ENCODE measurements around the gene PSEN1. TPM values are rescaled to one million over a fixed set of nuclear protein-coding genes. Genes with fewer than 3 reads are reported as not detected.

Gene PSEN1
- polyA plus RNA-seq, 1 of the 3 experiments (the other 2 are of a cell fraction), result 9.0 TPM

DNA sequence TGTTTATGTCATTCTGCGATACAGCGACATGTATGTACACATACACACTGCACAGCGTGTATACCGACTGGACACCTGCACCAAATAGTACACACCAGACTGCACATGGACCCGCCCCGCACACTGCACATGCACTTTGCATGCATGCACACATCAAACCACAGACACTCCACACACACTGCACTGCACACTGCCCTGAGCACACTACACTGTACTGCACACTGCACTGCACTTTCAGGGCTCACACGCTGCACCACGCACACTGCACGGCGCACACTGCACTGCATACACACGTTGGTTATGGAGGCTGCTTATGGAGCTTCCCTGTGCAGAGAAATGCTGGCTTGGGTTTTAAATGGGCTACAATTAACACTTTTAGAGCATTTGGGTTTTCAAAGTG, 102.6 kb downstream of the PSEN1 start:
- ChIA-PET POLR2A (no interaction called here), CTCF (interaction anchor here (1.5 to 2.1 kb wide), 2 partner anchors 20 to 233 kb away, joined by 3 to 6 read pairs; no protein-coding TSS in a partner anchor)
- WGBS (ENCODE audit: low lambda C conversion rate), result 93% methylated on average over 11 of the region's 11 CpGs
- H3K79me2 ChIP-seq (ENCODE audit: insufficient read depth), result no peaks in the 10 kb centered on the region
- peak; percentile 25 for DNase-seq
- H3K4me3 ChIP-seq (ENCODE audit: low read depth in 2 of 2, low read length in 1 of 2), result no peak overlapping the region
- no peaks in the 10 kb centered on the region for H3K36me3 ChIP-seq (replicated peaks in 1 of 2; ENCODE audit: control insufficient read depth in 1 of 2, insufficient read depth in 2 of 2, low read length in 1 of 2)
- no peaks in the 10 kb centered on the region for H3K9me2 ChIP-seq
- peaks cover 8 to 16% of the 10 kb centered on the region in 2 experiments; a peak in 3 of 4 replicates for H3K4me1 ChIP-seq (ENCODE audit: control insufficient read depth in 1 of 2, insufficient read depth in 2 of 2, low read depth in 1 of 2, low read length in 1 of 2)
- peaks cover 7% of the 10 kb centered on the region for H3F3A ChIP-seq (replicated peaks; ENCODE audit: insufficient read depth)
- no peak overlapping the region for H2AFZ ChIP-seq (ENCODE audit: low read depth)
- TF ChIP-seq, protein P1, sequence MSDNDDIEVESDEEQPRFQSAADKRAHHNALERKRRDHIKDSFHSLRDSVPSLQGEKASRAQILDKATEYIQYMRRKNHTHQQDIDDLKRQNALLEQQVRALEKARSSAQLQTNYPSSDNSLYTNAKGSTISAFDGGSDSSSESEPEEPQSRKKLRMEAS (IDR thresholded peaks at IDR 0.05; ENCODE audit: low read depth), result no peak
- no peak for TF ChIP-seq FOSL2 (IDR thresholded peaks at IDR 0.05; ENCODE audit: borderline replicate concordance, low read depth)
- no peak for TF ChIP-seq MXI1 (IDR thresholded peaks at IDR 0.05; ENCODE audit: low read depth, low read length)
- no peak for TF ChIP-seq POLR2AphosphoS5 (IDR thresholded peaks at IDR 0.05; ENCODE audit: low read depth, low read length)
- TF ChIP-seq RXRA (IDR thresholded peaks at IDR 0.05; ENCODE audit: borderline replicate concordance, low read depth), result no peak
- no peak for TF ChIP-seq FOXJ3 (CRISPR knock-in tag; IDR thresholded peaks at IDR 0.05)
- TF ChIP-seq, protein P2, sequence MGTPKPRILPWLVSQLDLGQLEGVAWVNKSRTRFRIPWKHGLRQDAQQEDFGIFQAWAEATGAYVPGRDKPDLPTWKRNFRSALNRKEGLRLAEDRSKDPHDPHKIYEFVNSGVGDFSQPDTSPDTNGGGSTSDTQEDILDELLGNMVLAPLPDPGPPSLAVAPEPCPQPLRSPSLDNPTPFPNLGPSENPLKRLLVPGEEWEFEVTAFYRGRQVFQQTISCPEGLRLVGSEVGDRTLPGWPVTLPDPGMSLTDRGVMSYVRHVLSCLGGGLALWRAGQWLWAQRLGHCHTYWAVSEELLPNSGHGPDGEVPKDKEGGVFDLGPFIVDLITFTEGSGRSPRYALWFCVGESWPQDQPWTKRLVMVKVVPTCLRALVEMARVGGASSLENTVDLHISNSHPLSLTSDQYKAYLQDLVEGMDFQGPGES (IDR thresholded peaks at IDR 0.05; ENCODE audit: low read depth, low read length), result no peak
- TF ChIP-seq TEAD4 (IDR thresholded peaks at IDR 0.05; ENCODE audit: borderline replicate concordance, insufficient read depth), result no peak
- no peak for TF ChIP-seq SMC3 (IDR thresholded peaks at IDR 0.05; ENCODE audit: low read depth, low read length)
- peaks cover 39% of the 10 kb centered on the region for H3K27me3 ChIP-seq (ENCODE audit: insufficient read depth)
- no peaks in the 10 kb centered on the region for H4K20me1 ChIP-seq (ENCODE audit: insufficient read depth)
- H3K27ac ChIP-seq (ENCODE audit: low read depth in 2 of 2, low read length in 1 of 2), result no peak overlapping the region
- peak overlapping the region; percentile 46; the same call in 1 of the 2 replicates for H3K4me2 ChIP-seq
- no peak overlapping the region for H3K9ac ChIP-seq
- H3K9me3 ChIP-seq, result no peaks in the 10 kb centered on the region

DNA sequence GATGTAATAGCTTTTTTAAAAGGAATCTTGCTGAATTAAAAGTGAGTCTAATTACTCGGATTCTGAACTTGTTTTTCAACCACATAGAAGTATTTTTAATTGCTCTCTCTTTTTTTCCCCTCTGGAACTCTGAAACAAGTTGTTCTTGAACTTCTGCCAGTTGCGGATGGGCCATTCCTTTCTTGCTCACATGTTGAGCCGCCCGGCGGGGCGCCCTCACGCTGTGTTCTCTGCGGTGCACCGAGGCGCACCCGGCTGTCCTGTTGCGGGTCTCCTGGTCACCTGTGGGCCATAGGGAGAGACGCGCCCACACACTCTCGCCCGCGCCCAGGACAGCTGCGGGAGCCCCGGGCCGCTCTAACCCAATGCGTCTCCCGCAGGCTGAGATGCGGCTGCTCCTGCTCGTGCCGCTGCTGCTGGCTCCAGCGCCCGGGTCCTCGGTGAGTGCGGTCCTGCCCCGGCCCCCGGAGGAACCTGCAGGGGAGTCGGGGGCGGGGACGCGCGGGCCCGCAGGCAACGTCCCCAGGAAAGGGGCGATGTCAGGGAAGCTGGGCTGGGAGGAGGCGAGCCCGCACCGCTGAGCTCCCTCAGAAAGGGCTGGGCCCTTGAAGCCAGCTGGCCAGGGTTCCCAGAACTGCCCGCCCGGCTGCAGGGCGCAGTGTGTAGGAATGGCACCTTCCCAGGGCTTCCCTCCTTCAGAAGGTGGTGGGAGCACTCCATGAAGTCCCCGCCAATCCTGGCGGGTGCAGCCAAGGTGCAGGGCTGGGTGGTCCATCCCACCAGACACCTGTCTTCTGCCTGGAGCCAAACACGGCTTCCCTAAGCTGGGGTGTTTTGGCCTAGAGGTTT, 103.3 kb downstream of the PSEN1 start:
- Histone ChIP-seq H3K4me3 (ENCODE audit: low read depth in 2 of 2, low read length in 1 of 2) (peak overlapping the region in 1 of 2 experiments; percentile 6; a peak in 1 of 4 replicates), H3K27ac (ENCODE audit: low read depth in 2 of 2, low read length in 1 of 2) (no peak overlapping the region), H3K79me2 (ENCODE audit: insufficient read depth) (no peaks in the 10 kb centered on the region), H3F3A (replicated peaks; ENCODE audit: insufficient read depth) (peaks cover 7% of the 10 kb centered on the region), H3K9me3 (no peaks in the 10 kb centered on the region), H4K20me1 (ENCODE audit: insufficient read depth) (no peaks in the 10 kb centered on the region), H3K4me2 (peak overlapping the region; percentile 60; the same call in 1 of the 2 replicates), H3K36me3 (replicated peaks in 1 of 2; ENCODE audit: control insufficient read depth in 1 of 2, insufficient read depth in 2 of 2, low read length in 1 of 2) (no peaks in the 10 kb centered on the region), H3K4me1 (ENCODE audit: control insufficient read depth in 1 of 2, insufficient read depth in 2 of 2, low read depth in 1 of 2, low read length in 1 of 2) (peaks cover 8 to 16% of the 10 kb centered on the region in 2 experiments; a peak in 3 of 4 replicates), H3K27me3 (ENCODE audit: insufficient read depth) (peaks cover 32% of the 10 kb centered on the region), H3K9ac (no peak overlapping the region), H3K9me2 (no peaks in the 10 kb centered on the region), H2AFZ (ENCODE audit: low read depth) (no peak overlapping the region)
- DNase-seq, result peak; percentile 74
- TF ChIP-seq NFIC (IDR thresholded peaks at IDR 0.05; ENCODE audit: borderline replicate concordance) (0 out of 2 replicates have a peak, but pooled peaks have one; percentile 22), CTCF (IDR thresholded peaks at IDR 0.05) (no peak)
- POLR2A ChIA-PET, result interaction anchor here (0.5 kb wide), 1 partner anchor 233 kb away, joined by 5 read pairs; no protein-coding TSS in a partner anchor
- WGBS (ENCODE audit: low lambda C conversion rate), result 55% methylated on average over 10 of the region's 48 CpGs
- CTCF ChIA-PET, result interaction anchor here (1.5 kb wide), 1 partner anchor 20 kb away, joined by 3 read pairs; no protein-coding TSS in a partner anchor
